Astrocyte of the spinal cord (primary cell): ENCODE data around the gene KLHL24.

Source experiments
- DNase-seq: peaks from one replicate; pipeline ENCODE4 v3.0.0; 2011; ENCODE audit warnings: low read depth, low spot score
- H3K4me3 ChIP-seq: 2 replicates; pipeline ENCODE4 v1.5.1; 2011; ENCODE audit warnings: low read depth, mild to moderate bottlenecking, low read length, moderate library complexity
- in situ Hi-C: cut with HindIII; loops from 2 replicates; pipeline ENCODE4 v1.10.0; 2017; ENCODE audit warnings: low sequenced_read_pairs
- TF ChIP-seq, protein P1 (sequence below): IDR thresholded peaks from 2 replicates; pipeline ENCODE4 v1.5.1; 2012; ENCODE audit warnings: low read depth, mild to moderate bottlenecking, low read length, inconsistent platforms

KLHL24 gene, protein sequence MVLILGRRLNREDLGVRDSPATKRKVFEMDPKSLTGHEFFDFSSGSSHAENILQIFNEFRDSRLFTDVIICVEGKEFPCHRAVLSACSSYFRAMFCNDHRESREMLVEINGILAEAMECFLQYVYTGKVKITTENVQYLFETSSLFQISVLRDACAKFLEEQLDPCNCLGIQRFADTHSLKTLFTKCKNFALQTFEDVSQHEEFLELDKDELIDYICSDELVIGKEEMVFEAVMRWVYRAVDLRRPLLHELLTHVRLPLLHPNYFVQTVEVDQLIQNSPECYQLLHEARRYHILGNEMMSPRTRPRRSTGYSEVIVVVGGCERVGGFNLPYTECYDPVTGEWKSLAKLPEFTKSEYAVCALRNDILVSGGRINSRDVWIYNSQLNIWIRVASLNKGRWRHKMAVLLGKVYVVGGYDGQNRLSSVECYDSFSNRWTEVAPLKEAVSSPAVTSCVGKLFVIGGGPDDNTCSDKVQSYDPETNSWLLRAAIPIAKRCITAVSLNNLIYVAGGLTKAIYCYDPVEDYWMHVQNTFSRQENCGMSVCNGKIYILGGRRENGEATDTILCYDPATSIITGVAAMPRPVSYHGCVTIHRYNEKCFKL

DNA sequence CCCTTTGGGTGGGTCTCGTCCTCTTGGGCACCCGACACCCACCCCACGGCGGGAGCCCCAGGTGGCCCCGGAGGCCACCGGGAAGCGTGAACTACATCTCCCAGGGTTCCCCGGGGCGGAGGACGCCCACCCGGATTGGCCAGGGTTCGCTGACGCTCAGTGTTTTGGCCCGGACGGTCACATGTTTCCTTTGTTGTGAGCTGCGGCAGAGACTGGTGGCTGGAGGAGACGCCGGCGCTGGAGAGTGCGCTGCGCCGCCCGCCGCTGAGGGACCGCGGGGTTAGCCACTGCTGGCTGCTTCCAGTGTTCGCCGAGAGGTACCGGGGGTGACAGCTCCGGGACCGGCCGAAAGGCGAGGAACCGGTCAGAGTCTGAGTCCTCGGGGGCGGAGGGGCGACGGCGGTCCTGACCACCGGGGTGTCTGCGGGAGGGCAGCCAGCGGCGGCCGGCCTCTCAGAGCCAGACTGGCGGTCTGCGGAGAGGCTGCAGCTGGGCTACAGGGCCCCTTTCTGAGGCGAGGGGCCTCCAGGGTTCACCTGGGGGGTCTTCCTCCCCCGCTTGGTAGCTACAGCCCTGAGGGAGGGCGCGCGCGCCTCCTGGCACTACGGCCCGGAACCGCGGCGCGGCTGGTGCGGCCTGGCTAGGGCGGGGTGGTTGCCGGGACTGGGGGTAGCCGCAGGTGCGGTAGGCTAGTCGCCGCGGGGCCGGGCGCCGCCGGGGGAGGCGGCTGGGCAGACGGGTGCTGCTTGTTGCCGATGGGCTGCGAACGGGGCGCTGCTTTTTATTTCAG lies at the start of gene KLHL24:
Gene KLHL24 (plus strand): TSS at position 193 of the 790 bp plus-strand sequence. CDS start 14,734 bp downstream, outside the sequence.
- DNase-seq, result peak; percentile 93
- TF ChIP-seq, protein P1, sequence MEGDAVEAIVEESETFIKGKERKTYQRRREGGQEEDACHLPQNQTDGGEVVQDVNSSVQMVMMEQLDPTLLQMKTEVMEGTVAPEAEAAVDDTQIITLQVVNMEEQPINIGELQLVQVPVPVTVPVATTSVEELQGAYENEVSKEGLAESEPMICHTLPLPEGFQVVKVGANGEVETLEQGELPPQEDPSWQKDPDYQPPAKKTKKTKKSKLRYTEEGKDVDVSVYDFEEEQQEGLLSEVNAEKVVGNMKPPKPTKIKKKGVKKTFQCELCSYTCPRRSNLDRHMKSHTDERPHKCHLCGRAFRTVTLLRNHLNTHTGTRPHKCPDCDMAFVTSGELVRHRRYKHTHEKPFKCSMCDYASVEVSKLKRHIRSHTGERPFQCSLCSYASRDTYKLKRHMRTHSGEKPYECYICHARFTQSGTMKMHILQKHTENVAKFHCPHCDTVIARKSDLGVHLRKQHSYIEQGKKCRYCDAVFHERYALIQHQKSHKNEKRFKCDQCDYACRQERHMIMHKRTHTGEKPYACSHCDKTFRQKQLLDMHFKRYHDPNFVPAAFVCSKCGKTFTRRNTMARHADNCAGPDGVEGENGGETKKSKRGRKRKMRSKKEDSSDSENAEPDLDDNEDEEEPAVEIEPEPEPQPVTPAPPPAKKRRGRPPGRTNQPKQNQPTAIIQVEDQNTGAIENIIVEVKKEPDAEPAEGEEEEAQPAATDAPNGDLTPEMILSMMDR, result no peak
- in situ Hi-C loops, result no loop called here
- H3K4me3 ChIP-seq, result peak within 1 kb of the TSS; percentile 85

DNA sequence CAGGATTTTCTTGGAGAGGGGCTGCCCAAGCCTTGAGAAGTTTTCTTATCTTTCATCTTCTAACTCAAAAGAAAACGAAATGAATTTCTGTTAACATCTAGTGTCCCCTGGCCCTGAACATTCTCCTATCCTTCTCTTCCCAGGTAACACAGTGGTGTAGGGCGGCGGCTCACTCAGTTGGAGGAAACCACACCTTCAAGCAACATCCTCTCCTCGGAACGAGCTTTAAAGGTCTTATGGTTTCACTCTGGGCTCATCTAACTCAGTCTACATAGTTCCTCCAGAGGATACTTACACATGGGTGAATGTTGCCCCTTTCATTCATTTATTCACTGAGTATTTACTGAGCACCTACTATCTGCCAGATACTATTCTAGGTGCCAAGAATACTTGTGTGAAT lies 48.9 kb upstream of the KLHL24 start:
- H3K4me3 ChIP-seq, result no peak overlapping the region
- TF ChIP-seq, protein P1, result no peak
- in situ Hi-C loops, result no loop called here
- no peak for DNase-seq

DNA sequence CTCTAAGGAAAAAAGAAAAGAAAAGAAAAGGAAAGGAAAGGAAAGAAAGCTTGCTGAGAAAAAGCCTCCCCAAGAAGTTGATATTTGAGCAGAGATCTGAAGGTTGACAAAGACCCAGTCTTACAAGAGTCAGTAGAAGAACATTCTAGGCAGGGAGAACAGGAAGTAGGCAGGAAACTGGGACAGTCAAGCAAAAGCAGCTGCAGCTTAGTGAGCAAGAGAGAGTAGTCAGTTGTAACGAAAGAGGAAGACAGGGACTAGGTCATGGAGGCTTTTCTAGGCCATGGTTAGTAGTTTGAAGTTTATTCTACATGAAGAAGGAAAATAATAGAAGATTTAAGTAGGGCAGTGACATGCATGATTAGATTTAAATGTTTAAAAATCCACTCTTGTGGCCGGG lies 48.1 kb upstream of the KLHL24 start:
- no peak for DNase-seq
- TF ChIP-seq, protein P1, result no peak
- in situ Hi-C loops, result no loop called here
- no peak overlapping the region for H3K4me3 ChIP-seq

DNA sequence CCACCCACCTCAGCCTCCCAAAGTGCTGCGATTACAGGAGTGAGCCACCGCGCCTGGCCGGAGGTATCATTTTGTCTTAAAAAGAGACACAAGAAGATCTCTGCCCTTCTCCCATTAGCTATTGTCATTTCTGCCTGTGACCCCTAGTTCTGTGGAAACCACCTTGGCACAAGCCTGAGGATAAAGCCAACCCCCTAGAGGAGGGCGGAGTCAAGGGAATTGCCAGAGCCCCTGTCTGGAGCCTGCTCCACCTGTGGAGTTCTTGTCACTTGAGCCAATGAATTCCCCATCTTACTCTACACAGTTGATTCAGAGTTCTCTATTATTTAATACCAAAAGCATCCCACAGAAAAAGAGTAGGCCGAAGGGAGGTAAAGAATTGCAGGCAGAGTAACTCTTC lies 45.0 kb upstream of the KLHL24 start:
- in situ Hi-C loops, result no loop called here
- TF ChIP-seq, protein P1, result no peak
- H3K4me3 ChIP-seq, result no peak overlapping the region
- no peak for DNase-seq

DNA sequence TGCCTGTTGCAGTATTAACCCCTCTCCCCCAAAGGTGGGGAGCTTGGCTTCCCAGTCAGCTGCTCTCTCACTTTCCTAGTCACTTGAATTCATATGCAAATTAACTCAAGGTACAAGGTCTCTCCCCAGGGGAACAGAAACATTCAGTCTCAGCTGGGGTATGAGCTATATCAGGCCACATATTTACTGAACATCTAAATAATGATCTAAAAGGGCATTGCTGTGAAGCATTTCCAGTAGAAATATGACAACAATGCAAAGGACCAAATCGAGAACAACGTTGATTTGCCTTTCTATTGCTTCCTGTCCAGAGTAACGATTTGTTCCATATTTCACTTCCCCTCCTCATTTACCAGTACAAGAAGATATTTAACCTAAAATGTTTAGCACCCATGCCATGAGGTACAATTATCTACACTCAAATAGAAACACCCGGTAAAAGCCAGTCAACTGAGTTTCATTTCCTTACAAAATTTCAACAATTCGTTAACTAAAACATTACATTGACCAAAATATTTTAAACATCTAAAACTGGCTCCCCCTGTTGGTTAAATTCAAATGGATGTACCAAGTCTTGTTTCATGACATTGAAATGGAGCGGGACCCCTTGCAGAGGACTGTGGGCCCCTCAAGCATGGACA lies 43.4 kb upstream of the KLHL24 start:
- in situ Hi-C loops, result no loop called here
- no peak for DNase-seq
- TF ChIP-seq, protein P1, result no peak
- H3K4me3 ChIP-seq, result no peak overlapping the region

DNA sequence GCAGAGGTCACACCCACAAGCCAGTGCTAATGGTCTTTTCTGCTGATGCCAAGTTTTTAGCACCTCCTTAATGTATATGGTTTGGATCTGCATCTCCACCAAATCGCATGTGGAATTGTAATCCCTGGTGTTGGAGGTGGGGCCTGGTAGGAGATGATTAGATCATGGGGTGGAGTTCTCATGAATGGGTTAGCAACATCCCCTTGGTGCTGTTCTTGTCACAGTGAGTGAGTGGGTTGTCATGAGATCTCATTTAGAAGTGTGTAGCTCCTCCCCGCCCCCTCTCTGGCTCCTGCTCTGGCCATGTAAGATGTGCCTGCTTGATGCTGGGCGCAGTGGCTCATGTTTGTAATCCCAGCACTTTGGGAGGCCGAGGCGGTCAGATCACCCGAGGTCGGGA lies 42.6 kb upstream of the KLHL24 start:
- TF ChIP-seq, protein P1, result no peak
- H3K4me3 ChIP-seq, result no peak overlapping the region
- in situ Hi-C loops, result no loop called here
- no peak for DNase-seq
